Peyer's patch (tissue), 4 donors: ENCODE measurements around the gene PRKCZ. TPM values are rescaled to one million over a fixed set of nuclear protein-coding genes. Genes with fewer than 3 reads are reported as not detected.
A peak's percentile ranks its signal among the peaks of the same experiment; 100 is the strongest.

Source experiments
- DNase-seq, 3 donors: peaks; one replicate each; pipeline ENCODE4 v3.0.0-alpha.2; 2017 to 2019
- H3K27ac ChIP-seq, 4 donors: fragments of 200-600 bp; sonication (generic); one replicate each; pipeline ENCODE4 v1.5.1; 2016 to 2019
- H3K27me3 ChIP-seq, 2 donors: fragments of 200-600 bp; sonication (generic); one replicate each; pipeline ENCODE4 v1.5.1; 2019
- H3K36me3 ChIP-seq, 3 donors: fragments of 200-600 bp; sonication (generic); one replicate each; pipeline ENCODE4 v1.5.1; 2016 to 2019
- H3K4me1 ChIP-seq, 4 donors: fragments of 200-600 bp; sonication (generic); one replicate each; pipeline ENCODE4 v1.5.1; 2016 to 2019
- H3K4me3 ChIP-seq, 4 donors: fragments of 200-600 bp; sonication (generic); 1 replicate in 3 of 4; 2 replicates in 1 of 4; pipeline ENCODE4 v1.5.1; 2016 to 2019; ENCODE audit warnings: mild to moderate bottlenecking in 1 of 4
- H3K9me3 ChIP-seq, 4 donors: fragments of 200-600 bp; sonication (generic); one replicate each; pipeline ENCODE4 v1.5.1; 2016 to 2019; ENCODE audit warnings: mild to moderate bottlenecking in 1 of 4
- CTCF ChIP-seq, 6 experiments: fragments of 450-650 bp in 4 of 6; fragments of 200-600 bp in 2 of 6; sonication (generic) in 1 of 6; IDR thresholded peaks; one replicate each; pipeline ENCODE4 v1.5.1; 2017 to 2019; ENCODE audit warnings: antibody characterized with exemption in 6 of 6, mild to moderate bottlenecking in 3 of 6, moderate library complexity in 1 of 6
- POLR2A ChIP-seq, 2 donors: fragments of 450-650 bp; IDR thresholded peaks; one replicate each; pipeline ENCODE4 v1.5.1; 2017; ENCODE audit warnings: antibody characterized with exemption in 2 of 2, mild to moderate bottlenecking in 2 of 2, moderate library complexity in 2 of 2
- total RNA-seq, 4 donors: library from RNA; depleted of rRNA; stranded (reverse); fragments of >200 nt; gene quantifications; one replicate each; pipeline ENCODE4 v1.1.0, GENCODE V29; 2016

PRKCZ gene
- total RNA-seq, 4 donors from 2014 or later: 51.2 to 105 (median 93.6) TPM

GRCh38 chr1:2050461-2050792 lies 216 bp downstream of the PRKCZ start:
- Histone ChIP-seq H3K4me1 (peaks cover 4 to 38% (median 15%) of the 10 kb centered on the region in 4 donors), H3K36me3 (peaks cover 0 to 2% (median 0%) of the 10 kb centered on the region in 3 donors), H3K4me3 (peak overlapping the region; percentile 61 to 99 (median 81)), H3K27me3 (no peaks in the 10 kb centered on the region), H3K9me3 (no peaks in the 10 kb centered on the region), H3K27ac (peak overlapping the region; percentile 68 to 96 (median 86))
- TF ChIP-seq POLR2A (IDR thresholded peaks at IDR 0.05) (peak; percentile 20 to 22), CTCF (IDR thresholded peaks at IDR 0.05) (no peak)
- no peak for DNase-seq

GRCh38 chr1:2050793-2051682 lies 827 bp downstream of the PRKCZ start:
- H3K36me3 ChIP-seq: peaks cover 0 to 8% (median 0%) of the 10 kb centered on the region in 3 donors
- H3K9me3 ChIP-seq: no peaks in the 10 kb centered on the region
- DNase-seq: no peak
- H3K4me3 ChIP-seq: peak overlapping the region; percentile 61 to 99 (median 81)
- H3K27ac ChIP-seq: peak overlapping the region; percentile 68 to 96 (median 86)
- TF ChIP-seq CTCF (IDR thresholded peaks at IDR 0.05): no peak
- TF ChIP-seq POLR2A (IDR thresholded peaks at IDR 0.05): no peak
- H3K4me1 ChIP-seq: peaks cover 4 to 32% (median 14%) of the 10 kb centered on the region in 4 donors
- no peaks in the 10 kb centered on the region for H3K27me3 ChIP-seq

GRCh38 chr1:2052054-2052679 lies 2.0 kb downstream of the PRKCZ start:
- H3K9me3 ChIP-seq: no peaks in the 10 kb centered on the region
- no peak for DNase-seq
- H3K27ac ChIP-seq: peak overlapping the region in 1 of 4 donors; percentile 96
- peaks cover 0 to 17% (median 0%) of the 10 kb centered on the region in 3 donors for H3K36me3 ChIP-seq
- H3K4me3 ChIP-seq: peak overlapping the region in 2 of 4 donors; percentile 86 to 99
- TF ChIP-seq CTCF (IDR thresholded peaks at IDR 0.05): no peak
- no peak for TF ChIP-seq POLR2A (IDR thresholded peaks at IDR 0.05)
- H3K4me1 ChIP-seq: peaks cover 4 to 24% (median 14%) of the 10 kb centered on the region in 4 donors
- H3K27me3 ChIP-seq: no peaks in the 10 kb centered on the region

- Histone ChIP-seq H3K9me3 (no peaks in the 10 kb centered on the region), H3K4me3 (no peak overlapping the region), H3K36me3 (peaks cover 0 to 23% (median 0%) of the 10 kb centered on the region in 3 donors), H3K27me3 (no peaks in the 10 kb centered on the region), H3K27ac (no peak overlapping the region), H3K4me1 (peaks cover 4 to 19% (median 13%) of the 10 kb centered on the region in 4 donors)
- no peak for DNase-seq
- no peak for TF ChIP-seq CTCF (IDR thresholded peaks at IDR 0.05)
- TF ChIP-seq POLR2A (IDR thresholded peaks at IDR 0.05): no peak
Observed at GRCh38 chr1:2052756-2053155, 2.5 kb downstream of the PRKCZ start.

GRCh38 chr1:2053217-2053616 lies 3.0 kb downstream of the PRKCZ start:
- DNase-seq: no peak
- Histone ChIP-seq H3K4me3 (no peak overlapping the region), H3K27me3 (no peaks in the 10 kb centered on the region), H3K36me3 (peaks cover 0 to 27% (median 0%) of the 10 kb centered on the region in 3 donors), H3K27ac (no peak overlapping the region), H3K4me1 (peaks cover 4 to 18% (median 9%) of the 10 kb centered on the region in 4 donors), H3K9me3 (no peaks in the 10 kb centered on the region)
- no peak for TF ChIP-seq CTCF (IDR thresholded peaks at IDR 0.05)
- TF ChIP-seq POLR2A (IDR thresholded peaks at IDR 0.05): no peak
